A673 (cell line): Measurements from ENCODE around the gene KIF26B. TPM values are rescaled to one million over a fixed set of nuclear protein-coding genes. Genes with fewer than 3 reads are reported as not detected.

Experiments
- BruUV-seq: library from RNA; stranded (reverse); fragments of 400-500 nt; replicated peaks from 2 replicates; lab custom pipeline; 2021; lab: Mats Ljungman, UMichigan
- CTCF ChIA-PET: fragments of 300-600 bp; sonication (Branson Sonifier 250); formaldehyde crosslinking; loops from one replicate; lab custom pipeline; 2022; ENCODE audit warnings: antibody characterized with exemption; lab: Charles Lee
- POLR2A ChIA-PET: fragments of 300-600 bp; sonication (Branson Sonifier 250); formaldehyde crosslinking; loops from one replicate; lab custom pipeline; 2022; ENCODE audit warnings: antibody characterized with exemption; ENCODE audit not compliant: low non-redundant PET; lab: Charles Lee
- DNase-seq: peaks from one replicate; pipeline ENCODE4 v3.0.0-alpha.2; 2015; ENCODE audit warnings: low spot score
- H3K27ac ChIP-seq: fragments of 200-600 bp; sonication (generic); 2 replicates; pipeline ENCODE4 v1.5.1; 2016; ENCODE audit warnings: mixed run types, low read depth, mild to moderate bottlenecking, mixed read lengths, antibody characterized with exemption, low read length; ENCODE audit not compliant: poor library complexity, severe bottlenecking
- H3K27me3 ChIP-seq: fragments of 200-600 bp; sonication (generic); replicated peaks from 2 replicates; pipeline ENCODE4 v1.6.1; 2017; ENCODE audit warnings: mixed run types, low read depth, mild to moderate bottlenecking, mixed read lengths, antibody characterized with exemption, low read length; ENCODE audit not compliant: insufficient read depth, poor library complexity
- H3K36me3 ChIP-seq: fragments of 200-600 bp; sonication (generic); 2 replicates; pipeline ENCODE4 v1.6.1; 2016; ENCODE audit warnings: mixed run types, mild to moderate bottlenecking, mixed read lengths, antibody characterized with exemption, low read length; ENCODE audit not compliant: insufficient read depth, poor library complexity, severe bottlenecking
- H3K4me1 ChIP-seq: fragments of 200-600 bp; sonication (generic); 2 replicates; pipeline ENCODE4 v1.6.1; 2017; ENCODE audit warnings: mixed run types, mild to moderate bottlenecking, mixed read lengths, antibody characterized with exemption, low read length; ENCODE audit not compliant: insufficient read depth, poor library complexity, severe bottlenecking
- H3K4me3 ChIP-seq: fragments of 200-600 bp; sonication (generic); 2 replicates; pipeline ENCODE4 v1.5.1; 2016; ENCODE audit warnings: low read depth, mixed run types, mild to moderate bottlenecking, mixed read lengths, low read length; ENCODE audit not compliant: poor library complexity, severe bottlenecking
- H3K9me3 ChIP-seq: fragments of 200-600 bp; sonication (generic); 2 replicates; pipeline ENCODE4 v1.6.1; 2016; ENCODE audit warnings: mixed run types, low read depth, mild to moderate bottlenecking, mixed read lengths, antibody characterized with exemption, low read length; ENCODE audit not compliant: poor library complexity, severe bottlenecking
- EZH2 ChIP-seq: fragments of 200-600 bp; sonication (generic); IDR thresholded peaks from 2 replicates; pipeline ENCODE4 v1.6.1; 2017; ENCODE audit warnings: borderline replicate concordance, low read depth, mild to moderate bottlenecking, mixed read lengths, antibody characterized with exemption, low read length; ENCODE audit not compliant: poor library complexity, severe bottlenecking
- intact Hi-C: fragments of 100-400 bp; cut with micrococcal nuclease; formaldehyde crosslinking; loops from one replicate; pipeline ENCODE4 v1.10.0; 2022; ENCODE audit not compliant: unreplicated experiment
- total RNA-seq: library from RNA; stranded (reverse); gene quantifications from 2 replicates; pipeline ENCODE4 v1.2.3, GENCODE V29; 2021
- TF ChIP-seq, protein P1 (sequence below): fragments of 300-800, 200-600 bp; sonication (generic); conservative IDR thresholded peaks from 2 replicates; pipeline ENCODE4 v1.5.1; 2017; ENCODE audit warnings: low read depth, mild to moderate bottlenecking, antibody characterized with exemption, low read length, moderate library complexity, mixed read lengths

The KIF26B gene
- total RNA-seq, 1 experiment from 2014 or later: not detected

DNA sequence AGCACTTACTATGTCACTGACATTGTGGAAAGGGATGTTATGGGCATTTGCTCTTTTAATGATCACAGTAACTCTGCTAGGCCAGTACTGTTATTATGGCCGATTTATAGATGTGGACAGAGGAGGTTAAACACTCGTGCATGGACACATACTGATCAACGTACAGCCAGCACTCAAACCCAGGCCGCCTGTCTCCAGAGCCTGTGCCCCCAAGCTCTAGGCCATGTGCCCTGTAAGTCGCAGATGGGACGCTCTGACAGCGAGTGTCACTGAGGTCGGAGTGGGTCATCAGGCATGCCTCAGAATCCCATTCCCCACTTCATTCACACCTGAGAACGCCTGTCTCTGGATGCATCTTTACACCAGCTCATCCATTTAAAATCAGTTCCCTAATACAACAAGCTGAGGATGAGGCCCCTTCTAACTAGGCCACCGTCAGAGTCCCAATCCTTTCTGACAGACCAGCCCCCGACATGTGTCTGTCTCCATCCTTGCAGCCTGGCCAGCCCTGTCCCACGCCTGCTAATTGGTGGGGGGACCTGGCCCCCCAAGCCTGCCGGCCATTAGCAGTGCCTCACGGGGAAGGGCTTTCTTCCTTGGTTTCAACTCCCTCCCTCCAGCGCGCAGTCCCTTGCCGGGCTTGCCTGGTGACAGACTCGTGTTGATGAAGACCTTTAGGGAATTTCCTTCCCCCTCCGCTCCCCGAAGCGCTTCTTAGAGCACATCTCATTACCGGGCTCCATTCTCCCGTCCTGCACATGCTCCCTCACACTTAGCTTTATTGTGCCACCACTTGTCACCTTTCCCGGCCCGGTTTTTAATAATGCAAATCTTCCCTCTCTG is 436.8 kb downstream of the KIF26B start:
- no peak overlapping the region for H3K4me3 ChIP-seq
- DNase-seq: no peak
- no TSS peak for BruUV-seq
- H3K4me1 ChIP-seq: no peaks in the 10 kb centered on the region
- ChIA-PET POLR2A (no interaction called here), CTCF (no interaction called here)
- no peak overlapping the region for H3K27ac ChIP-seq
- H3K27me3 ChIP-seq: peaks cover 8% of the 10 kb centered on the region
- no peak for TF ChIP-seq EZH2
- TF ChIP-seq, protein P1, sequence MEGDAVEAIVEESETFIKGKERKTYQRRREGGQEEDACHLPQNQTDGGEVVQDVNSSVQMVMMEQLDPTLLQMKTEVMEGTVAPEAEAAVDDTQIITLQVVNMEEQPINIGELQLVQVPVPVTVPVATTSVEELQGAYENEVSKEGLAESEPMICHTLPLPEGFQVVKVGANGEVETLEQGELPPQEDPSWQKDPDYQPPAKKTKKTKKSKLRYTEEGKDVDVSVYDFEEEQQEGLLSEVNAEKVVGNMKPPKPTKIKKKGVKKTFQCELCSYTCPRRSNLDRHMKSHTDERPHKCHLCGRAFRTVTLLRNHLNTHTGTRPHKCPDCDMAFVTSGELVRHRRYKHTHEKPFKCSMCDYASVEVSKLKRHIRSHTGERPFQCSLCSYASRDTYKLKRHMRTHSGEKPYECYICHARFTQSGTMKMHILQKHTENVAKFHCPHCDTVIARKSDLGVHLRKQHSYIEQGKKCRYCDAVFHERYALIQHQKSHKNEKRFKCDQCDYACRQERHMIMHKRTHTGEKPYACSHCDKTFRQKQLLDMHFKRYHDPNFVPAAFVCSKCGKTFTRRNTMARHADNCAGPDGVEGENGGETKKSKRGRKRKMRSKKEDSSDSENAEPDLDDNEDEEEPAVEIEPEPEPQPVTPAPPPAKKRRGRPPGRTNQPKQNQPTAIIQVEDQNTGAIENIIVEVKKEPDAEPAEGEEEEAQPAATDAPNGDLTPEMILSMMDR: no peak
- no peaks in the 10 kb centered on the region for H3K9me3 ChIP-seq
- no peaks in the 10 kb centered on the region for H3K36me3 ChIP-seq
- intact Hi-C loops: no loop called here

DNA sequence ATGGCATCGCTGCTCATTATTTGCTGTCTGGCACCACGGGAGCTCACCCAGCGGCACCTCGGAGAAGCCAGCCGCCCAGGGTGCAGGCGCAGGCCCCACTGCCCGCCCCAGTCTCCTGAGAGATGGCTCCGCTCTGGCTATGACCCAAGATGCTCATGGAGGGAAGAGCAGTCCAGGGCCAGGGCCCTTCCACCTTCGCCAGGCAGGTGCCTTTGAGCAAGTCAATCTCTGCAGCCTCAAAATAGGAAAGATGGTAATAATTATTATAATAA is 437.3 kb downstream of the KIF26B start:
- Histone ChIP-seq H3K9me3 (no peaks in the 10 kb centered on the region), H3K27me3 (peaks cover 8% of the 10 kb centered on the region), H3K4me1 (no peaks in the 10 kb centered on the region), H3K27ac (no peak overlapping the region), H3K36me3 (no peaks in the 10 kb centered on the region), H3K4me3 (no peak overlapping the region)
- POLR2A ChIA-PET: no interaction called here
- intact Hi-C loops: no loop called here
- CTCF ChIA-PET: no interaction called here
- BruUV-seq: no TSS peak
- no peak for DNase-seq
- no peak for TF ChIP-seq EZH2
- TF ChIP-seq, protein P1: no peak

DNA sequence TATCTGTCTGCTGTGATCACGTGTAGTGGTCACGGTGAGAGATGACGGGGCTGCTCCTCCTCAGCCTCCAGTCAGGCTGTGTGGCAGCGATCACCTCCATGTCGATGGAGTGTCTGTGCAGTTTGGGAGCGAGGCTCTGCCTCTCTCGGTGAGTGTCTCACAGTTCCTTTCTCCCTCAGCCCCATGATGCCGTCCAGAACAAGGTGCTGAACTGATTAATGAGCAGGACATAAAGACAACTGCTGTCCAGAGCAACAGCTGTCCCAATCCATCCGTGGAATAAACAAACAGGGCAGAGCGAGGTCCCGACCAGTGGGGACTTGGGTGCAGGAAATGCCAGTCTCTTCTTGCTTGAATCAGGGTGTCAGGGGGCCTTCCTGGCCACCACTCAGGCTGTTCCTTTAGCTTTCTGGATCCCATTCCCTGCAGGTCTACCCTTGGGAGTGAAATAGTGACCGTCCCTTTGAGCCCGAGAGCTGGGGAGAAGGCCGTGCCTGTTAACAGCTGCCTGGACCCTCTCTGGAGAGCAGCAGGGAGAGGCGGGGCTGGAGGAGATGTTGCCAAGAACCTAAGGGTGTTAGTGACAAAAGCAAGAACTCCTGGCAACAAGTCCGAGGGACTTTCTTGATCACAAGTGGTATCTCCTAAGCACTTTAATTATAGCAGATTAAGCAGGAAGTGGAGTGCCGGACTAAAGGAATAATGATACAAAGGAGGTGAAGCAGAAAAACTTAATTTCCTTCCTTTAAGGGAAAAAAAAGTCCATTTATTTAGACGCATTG is 443.9 kb downstream of the KIF26B start:
- TF ChIP-seq, protein P1: no peak
- TF ChIP-seq EZH2: no peak
- ChIA-PET POLR2A (no interaction called here), CTCF (no interaction called here)
- Histone ChIP-seq H3K27me3 (peaks cover 4% of the 10 kb centered on the region), H3K27ac (no peak overlapping the region), H3K4me3 (peak overlapping the region; percentile 15), H3K9me3 (no peaks in the 10 kb centered on the region), H3K4me1 (peaks cover 13% of the 10 kb centered on the region), H3K36me3 (no peaks in the 10 kb centered on the region)
- intact Hi-C loops: no loop called here
- DNase-seq: peak; percentile 67
- BruUV-seq: no TSS peak
